HG03460 (cell line): ENCODE data around the gene C1orf116.

Experiments used
- ATAC-seq: cut with Tn5 transposase; IDR thresholded peaks from one replicate; pipeline ENCODE4 v1.9.1; 2021; ENCODE audit not compliant: unreplicated experiment

The C1orf116 gene

DNA sequence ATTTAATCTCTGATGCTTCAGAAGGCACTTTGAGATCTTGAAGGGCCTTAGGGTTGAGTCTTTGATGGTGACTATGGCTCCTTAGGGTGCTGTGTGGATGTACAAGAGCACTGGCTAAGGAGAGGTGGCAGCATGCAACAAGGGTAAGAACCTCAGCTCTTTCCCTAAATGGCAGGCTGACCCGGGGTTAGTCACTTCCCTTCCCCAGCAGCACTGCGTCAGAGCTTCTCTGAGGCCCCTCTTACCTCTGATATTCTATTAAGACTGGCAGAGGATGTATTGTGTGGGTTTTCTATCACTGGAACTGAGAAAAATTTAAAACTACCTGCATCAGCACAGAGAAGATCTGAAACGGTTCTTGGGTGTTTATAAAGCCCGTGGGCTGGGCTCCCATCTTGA is 11.8 kb downstream of the C1orf116 start:
- no peak for ATAC-seq

DNA sequence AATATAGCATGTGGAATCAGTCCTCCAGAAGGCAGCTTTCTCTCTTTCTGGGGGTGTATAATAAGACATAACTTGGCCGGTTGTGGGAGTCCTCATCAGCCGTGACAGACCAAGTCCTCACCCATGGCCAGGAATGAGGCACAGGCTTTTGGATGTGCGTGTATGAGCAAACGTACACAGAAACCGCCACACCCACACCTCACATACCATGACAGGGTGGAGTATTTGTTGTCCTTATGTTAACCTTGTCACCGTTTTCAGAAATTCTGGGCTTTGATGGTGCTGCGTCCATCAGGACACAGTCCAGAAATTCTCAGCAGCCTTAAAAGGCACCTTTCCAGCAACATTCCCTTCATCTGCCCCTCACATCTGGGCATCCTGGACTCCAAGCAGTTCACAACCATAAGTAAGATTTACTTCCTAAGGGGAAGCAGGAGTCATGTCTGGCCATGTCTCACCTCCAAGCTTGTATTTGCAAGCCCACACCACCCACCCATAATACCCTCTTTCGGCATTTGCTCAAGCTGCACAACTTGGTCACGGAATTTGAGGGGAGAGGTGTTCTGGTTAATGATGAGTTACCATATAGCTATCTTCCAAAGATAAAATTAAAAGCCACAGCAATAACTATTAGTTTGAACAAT is 12.4 kb downstream of the C1orf116 start:
- no peak for ATAC-seq

DNA sequence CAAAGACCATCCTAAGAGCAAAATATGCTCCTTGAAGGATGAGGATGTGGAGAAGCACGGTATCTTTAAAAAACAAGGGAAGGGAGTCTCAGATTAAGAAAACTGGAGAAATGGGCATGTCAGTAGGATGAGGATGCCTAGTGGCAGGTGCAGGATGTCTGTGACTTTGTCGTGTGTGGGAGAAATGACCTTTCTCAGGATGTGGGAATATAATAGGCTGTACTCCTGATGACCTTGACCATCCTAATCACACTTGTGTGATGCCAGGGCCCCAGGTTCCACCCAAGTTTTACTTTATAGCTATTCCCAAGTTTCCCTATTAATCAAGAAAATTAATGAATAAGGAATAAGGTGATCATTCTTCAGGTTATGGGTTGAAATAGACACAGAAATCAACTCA is 12.9 kb downstream of the C1orf116 start:
- ATAC-seq: no peak

DNA sequence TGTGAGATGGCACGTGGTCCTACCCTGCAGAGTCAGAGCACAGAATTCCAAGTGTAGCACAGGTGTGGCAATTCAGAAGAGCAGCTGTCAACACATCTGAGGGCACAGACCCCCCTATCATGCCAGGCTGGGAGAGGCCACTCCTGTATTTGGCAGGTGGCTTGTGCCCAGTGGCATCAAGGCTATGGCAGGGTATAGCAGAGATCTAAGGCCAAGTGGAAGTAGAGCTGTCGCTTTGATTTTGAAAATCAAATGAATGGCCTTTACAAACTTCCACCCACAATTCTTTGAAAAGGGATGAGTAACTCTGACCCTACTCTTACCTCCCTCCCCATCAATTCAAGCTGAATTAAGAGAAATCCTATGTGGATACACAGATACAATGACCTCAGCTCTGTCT is 13.4 kb downstream of the C1orf116 start:
- ATAC-seq: no peak

DNA sequence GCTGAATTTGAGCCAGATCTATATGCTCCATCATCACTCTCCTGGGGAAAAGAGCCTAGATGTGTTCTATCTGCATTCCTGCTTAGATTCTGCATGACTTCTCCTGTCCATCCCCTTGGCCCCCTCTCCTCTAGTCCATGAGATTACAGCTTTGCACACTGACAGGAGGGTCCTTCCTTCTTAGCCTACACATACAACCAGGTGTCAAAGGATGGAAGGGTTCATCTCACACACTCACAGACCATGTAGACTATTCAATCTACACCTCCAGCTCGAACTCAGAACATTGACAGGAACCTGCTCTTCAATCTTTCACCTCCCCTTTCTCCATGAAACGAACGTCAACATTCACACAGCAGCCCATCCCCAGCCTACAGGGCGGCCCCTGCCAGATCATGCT is 13.8 kb downstream of the C1orf116 start:
- no peak for ATAC-seq

DNA sequence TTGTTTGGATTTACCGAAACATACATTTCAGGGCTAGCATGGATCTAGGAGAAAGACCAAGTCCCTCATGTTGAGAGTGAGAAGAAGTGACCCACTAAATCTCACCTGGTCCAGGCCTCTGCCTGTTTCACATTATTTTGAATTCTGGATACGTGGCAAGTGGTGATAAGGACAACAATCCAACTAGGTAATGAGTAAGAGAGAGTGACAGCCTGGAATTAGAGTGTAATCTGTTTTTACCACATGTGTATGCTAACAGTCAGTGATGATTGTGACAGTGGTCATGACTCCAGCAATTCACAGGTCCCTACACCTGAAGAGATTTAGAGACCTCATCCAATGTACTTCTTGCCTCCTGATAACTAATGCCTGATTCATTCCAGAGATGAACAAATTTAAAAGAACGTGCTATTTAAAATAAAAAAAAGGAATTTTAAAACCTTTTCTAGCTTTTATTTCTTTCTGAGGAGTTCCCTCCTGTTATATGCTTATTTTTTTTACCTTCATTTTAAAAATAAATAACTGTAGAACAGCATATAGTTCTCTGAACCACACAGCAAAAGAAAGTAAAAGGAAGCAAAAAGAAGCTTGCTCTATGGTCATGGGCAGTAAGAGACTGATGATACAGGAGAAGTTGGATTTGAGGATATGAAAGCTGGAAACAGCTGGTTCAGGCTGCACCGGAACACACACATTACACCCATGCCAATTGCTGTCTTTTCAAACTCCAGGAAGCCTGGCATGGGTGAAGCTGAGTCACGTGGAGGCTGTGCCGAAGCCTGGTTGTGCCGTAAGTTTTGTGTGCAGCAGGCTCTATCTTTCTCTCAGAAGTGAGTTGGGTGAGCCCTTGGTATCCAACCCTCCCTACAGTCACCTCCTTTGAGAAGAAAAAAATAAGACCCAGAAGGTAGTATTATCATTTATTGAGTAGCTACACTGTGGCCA is 14.7 kb downstream of the C1orf116 start:
- no peak for ATAC-seq

DNA sequence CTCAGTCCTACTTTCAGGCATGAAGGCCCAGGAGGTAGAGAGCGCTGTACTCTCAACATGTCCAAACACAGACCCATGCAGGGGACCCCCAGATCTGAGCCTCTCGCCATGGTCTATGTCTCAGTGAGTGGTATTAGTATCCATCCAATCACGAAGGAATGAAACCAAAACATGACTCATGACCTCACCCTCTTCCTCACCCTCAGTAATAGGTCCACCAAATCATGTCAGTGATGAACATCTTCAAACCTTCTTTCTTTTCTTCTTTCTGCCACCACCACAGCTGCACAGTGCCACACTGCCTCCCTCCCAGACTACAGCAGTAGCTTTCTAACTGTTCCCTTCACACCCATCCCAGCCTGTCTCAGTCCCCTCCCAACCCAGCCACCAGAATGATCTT is 16.8 kb downstream of the C1orf116 start:
- ATAC-seq: no peak

DNA sequence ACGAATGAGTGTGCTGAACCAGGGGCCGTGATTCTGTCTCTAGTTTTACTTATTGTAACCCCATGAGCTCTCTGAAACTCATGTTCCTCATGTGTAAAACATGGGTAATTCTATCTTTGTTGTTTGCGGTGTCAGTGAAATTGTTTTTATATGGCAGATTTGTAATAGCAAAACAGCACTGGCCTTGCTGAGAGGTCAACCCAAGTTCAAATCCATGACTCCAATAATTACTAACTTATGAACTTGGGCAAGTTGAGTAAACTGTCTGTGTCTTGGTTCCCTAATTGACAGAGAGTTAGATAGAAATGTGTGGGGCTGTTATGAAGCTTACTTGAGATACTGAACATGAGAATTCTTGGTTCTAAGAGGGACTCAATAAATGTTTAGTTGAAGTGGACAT is 17.8 kb downstream of the C1orf116 start:
- no peak for ATAC-seq

DNA sequence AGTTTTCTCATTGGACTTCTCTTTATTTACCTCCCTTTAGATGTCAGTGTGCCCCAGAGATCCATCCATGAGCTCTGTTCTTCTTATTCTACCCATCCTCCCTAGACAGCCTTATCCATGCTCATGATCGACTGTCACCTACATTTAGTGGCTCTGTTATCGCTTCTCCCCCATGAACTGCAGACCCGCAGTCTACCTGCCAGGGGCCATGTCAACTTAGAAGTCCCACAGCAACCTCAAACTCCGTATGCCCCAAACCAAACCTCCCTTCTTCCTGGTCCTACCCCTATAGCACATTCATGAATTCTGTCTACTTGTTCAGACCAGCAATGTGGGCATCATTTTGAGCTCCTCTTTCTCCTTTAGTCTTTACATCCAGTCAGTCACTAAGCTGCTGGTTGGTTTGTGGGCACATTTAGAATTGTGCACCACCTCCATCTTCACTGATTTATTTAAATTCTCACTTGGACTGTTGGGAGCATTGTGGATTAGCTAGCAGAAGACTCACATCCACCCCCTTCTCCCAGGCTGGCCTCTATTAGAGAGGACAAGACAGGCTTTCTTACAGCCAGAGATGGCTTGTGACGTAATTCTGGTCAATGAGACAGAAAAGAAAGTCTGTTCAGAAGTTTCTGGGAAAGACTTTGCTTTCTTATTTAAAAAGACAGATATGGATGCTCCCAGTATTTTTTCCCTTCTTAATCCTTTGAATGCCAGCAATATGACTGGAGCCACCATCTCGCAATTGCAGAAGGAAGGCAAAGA is 19.1 kb downstream of the C1orf116 start:
- ATAC-seq: no peak

DNA sequence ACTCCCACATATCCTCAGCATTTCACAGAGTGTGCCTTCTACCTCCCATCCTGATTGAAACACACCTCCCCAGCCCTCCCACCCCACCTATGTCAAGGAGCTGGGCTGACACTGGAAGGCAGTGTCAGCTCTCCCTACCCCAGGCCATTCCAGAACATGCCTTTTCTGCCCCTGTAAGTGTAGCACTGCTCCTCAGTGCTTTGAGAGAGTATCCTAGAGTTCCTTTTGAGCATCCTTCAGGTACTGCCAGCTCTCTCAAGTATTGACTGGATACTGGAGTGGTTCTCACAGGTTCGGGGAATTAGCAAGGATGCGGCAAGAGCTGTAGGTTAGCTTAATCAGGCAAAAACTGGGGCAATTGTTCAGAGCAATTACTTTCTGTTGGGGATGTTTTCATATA is 21.8 kb downstream of the C1orf116 start:
- no peak for ATAC-seq

DNA sequence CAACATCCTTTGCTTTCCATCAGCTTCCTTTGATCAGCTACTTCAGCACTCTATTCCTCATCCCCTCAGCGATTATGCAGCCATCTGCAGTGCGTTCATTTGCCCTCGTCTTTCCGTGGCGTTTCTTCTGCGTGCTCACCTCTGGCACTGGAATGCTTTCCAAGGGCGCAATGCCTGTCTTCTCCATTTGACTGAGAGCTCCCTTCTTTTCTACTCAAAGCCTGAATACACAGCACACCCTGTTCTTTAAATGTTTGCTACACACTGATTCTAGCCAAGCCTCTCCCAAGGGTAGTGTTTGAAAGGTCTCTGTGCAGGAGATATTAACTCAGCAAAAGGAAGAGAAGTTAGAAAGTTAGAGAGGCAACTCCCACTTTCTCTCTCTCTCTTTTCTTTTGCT is 22.6 kb downstream of the C1orf116 start:
- no peak for ATAC-seq

DNA sequence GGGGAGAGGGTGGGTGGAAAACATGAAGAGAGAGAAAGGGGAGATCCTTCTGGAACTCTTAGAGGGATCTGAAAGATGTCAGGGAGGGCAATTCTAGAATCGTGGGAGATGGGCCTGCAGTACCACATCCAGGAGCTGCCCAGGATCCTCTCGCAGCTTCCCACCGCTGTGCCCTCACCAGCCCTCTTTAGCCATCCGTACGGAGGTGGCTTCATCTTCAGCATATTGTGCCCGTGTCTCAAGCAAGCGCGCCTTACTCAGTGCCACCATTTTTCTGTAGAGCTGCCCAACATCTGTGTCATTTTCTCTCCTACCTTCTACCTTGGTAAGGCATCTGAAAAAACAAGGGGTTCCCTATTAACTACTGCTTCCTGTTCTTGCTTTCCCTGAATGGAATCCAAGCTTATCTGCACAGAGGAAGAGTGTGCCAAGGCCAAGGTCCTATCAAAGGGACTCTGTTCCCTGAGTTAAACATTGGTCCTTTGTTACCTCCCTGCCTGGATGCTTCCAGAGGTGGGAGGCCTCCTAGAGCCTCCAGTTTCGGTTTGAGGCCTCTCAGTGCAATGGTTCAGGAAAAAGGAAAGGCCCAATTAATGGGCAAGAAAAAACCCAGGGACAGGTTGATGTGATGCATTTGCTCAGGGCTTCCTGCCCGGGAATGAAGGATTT is 23.2 kb downstream of the C1orf116 start:
- no peak for ATAC-seq

DNA sequence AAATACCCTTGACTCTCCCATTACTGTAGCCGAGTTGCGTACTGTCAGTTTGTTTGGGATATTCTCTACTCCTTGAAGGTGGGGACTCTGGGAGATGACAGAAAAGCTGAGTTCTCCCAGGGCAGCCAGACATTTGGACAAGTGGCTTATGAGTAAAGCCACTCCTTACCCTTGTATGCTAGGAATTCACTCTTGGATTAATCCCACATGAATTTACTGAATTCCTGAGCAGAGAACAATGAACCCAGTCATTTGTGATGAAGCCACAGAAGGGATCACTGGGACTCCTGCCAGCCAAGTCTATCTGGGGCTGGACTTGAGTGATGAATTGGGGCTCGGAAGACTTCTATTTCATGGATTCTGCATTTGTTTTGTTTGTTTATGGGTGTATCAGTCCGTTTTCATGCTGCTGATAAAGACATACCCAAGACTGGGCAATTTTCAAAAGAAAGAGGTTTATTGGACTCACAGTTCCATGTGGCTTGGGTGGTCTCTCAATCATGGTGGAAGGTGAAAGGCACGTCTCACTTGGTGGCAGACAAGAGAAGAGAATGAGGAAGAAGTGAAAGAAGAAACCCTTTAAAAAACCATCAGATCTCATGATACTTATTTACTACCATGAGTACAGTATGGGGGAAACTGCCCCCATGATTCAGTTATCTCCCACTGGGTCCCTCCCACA is 25.1 kb downstream of the C1orf116 start:
- no peak for ATAC-seq

DNA sequence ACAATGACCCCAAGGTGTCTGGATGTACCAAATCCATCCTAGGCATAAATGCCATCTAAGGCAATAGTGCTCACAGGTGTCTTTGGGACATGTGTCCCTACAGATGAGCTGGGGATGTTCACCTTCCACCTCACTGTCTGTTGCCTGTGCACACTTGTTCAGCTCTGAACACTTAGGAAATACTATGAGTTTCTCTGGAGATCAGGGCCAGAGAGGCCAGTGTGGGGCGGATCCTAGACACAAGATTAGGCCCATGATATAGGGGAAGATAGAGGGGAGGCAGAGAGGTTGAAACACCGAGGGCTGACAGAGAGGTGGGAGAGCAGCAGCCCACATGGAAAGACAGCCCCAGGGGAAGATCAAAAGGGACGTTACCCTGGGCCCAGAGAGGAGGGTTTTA is 25.6 kb downstream of the C1orf116 start:
- no peak for ATAC-seq

DNA sequence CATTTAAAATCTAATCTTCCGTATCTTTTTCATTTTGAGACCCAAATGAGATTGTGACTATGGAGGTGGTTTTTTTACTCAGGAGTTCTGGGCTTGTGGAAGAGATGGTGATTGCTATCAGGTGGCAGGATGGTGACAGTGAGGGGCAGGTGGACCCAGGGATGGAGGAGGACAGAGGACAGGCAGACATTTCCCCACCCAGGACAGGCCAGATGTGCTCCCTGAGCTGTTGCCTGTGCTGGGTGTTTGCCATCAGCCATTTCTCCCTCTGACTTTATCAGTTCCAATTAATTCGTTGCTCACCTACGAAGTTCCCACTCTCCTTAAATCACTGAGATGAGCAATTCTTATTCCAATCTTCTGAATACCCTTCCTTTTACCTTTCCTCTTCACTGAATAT is 26.5 kb downstream of the C1orf116 start:
- ATAC-seq: no peak

DNA sequence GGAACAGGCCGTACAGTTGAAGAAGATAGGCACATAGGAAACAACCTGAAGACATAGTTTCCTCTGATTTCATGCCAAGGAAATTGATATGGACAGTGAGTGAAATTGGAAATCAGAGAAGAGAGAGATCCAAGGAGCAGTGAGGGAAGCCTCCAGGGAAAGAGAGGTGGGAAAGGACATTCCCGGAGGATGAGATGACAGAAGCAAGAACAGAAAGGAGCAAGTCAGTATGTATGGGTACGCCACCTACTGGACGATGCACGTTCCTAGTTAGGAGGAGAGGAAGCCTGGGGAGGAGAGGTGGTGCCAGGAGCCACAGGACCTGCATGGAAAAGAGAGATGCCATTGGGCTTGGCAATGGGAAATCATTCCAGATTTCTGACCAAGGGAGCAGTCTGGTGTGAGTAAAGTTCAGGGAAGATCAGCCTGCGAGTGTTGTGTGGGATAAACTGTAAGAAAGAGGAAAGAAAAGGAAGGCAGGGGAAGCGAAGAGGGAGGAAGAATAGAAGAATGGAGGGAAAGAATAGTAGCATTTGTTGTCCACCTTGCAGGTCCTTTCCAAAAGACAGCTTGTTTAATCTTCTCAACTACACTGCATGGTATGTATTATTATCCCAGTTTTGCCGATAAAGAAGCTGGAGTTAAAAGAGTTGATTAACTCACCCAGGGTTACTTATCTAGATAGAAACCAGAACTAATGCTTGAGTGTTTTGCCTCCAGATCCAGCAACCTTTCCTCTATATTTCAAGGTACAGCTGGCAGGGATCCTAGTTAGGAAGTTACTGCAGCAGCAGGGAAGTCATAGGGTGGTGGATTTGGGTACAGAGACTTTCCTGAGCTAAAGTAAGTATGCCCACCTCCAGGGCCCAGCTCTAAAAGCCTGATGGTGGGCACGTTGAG is 27.4 kb downstream of the C1orf116 start:
- ATAC-seq: no peak

DNA sequence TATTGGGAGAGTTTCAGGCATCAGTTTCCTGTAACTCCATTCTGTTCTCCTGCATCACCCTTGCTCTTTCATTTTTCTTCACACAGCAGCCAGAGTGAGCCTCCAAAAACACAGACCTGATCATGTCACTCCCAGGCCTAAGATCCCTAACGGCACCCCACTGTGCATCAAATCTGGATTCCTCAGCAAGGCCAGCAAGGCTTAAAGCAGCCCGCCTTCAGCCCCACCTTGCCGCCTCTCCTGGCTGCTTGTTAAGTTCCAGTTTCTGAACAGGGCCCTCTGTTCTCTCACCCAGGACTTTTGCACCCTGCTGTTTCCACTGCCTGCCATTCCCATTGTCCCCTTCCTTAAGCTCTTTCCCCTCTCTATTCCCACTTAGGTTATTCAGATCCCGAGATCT is 29.3 kb downstream of the C1orf116 start:
- ATAC-seq: no peak

DNA sequence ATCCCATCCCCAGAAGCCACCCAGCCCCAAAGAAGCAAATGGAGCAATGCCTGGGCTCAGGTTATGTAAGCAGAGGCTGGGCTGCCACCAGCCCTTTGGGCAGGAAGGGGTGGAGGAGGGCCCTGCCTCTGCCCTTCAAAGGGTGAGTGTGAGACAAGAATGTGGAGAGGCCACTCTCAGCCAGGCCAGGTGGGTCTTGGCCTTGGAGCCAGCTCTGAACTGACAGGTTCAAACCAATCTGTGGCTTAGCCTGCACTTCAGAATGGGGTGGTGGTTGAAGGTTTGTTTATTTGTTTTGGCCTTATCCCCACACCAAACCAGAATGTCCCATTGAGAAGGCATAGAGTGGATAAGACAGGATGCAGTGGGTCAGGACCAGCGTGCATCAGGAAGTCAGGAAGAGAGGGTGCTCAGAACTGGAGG is 29.8 kb downstream of the C1orf116 start:
- ATAC-seq: no peak

DNA sequence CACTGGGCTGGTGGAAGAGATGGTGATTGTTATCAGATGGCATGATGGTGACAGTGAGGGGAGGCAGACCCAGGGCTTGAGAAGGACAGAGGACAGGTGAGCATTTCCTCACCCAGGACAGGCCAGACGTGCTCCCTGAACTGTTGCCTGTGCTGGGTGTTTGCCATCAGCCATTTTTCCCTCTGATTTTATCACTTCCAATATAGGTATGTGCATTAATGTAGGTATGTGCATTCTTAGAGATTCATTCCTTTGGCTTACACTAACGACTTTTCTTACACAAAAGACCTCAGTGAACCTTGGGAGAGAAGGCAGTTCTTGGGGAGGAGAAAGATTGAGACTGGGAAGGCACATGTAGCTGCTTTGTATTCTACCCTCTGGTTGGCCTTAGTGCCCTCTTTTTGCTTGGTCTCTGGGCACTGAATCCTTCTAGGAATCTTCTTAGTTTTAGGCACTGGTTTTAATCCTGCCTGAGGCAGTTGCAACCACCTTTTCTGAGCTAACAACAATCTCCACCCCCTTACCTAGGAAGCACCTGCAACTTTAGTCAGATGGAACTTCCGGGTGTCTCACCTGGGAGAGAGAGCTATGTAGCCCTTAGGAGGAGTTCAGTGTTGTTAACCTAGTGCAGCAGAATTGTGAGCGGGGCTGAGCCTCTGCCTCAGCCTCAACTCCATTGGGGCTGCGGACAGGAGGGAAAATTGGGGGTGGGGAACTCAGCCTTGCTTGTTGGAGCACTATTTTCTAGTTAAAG is 30.9 kb downstream of the C1orf116 start:
- no peak for ATAC-seq
